ENCODE measurements around the gene ZNF664.

The ZNF664 gene

GRCh38 chr12:123990511-123990910 is 17.5 kb downstream of the ZNF664 start:
- peak; percentile 60 for DNase-seq (ENCODE audit: low read depth)

- no peak for DNase-seq (ENCODE audit: low read depth)
Measured at GRCh38 chr12:123991372-123991951, 18.4 kb downstream of the ZNF664 start.

- no peak for DNase-seq (ENCODE audit: low read depth)
Measured at GRCh38 chr12:123992118-123992825, 19.3 kb downstream of the ZNF664 start.

GRCh38 chr12:123995023-123995748 is 22.2 kb downstream of the ZNF664 start:
- DNase-seq (ENCODE audit: low read depth) = peak; percentile 67

GRCh38 chr12:123996581-123996980 is 23.6 kb downstream of the ZNF664 start:
- no peak for DNase-seq (ENCODE audit: low read depth)

- no peak for DNase-seq (ENCODE audit: low read depth)
Measured at GRCh38 chr12:123997033-123997822, 24.2 kb downstream of the ZNF664 start.

GRCh38 chr12:123997908-123998307 is 24.9 kb downstream of the ZNF664 start:
- no peak for DNase-seq (ENCODE audit: low read depth)

GRCh38 chr12:123998344-123998990 is 25.5 kb downstream of the ZNF664 start:
- no peak for DNase-seq (ENCODE audit: low read depth)

- DNase-seq (ENCODE audit: low read depth) = no peak
Measured at GRCh38 chr12:123998991-123999359, 26.0 kb downstream of the ZNF664 start.

- no peak for DNase-seq (ENCODE audit: low read depth)
Measured at GRCh38 chr12:124000111-124000510, 27.1 kb downstream of the ZNF664 start.

GRCh38 chr12:124001343-124001742 is 28.3 kb downstream of the ZNF664 start:
- DNase-seq (ENCODE audit: low read depth) = no peak

GRCh38 chr12:124002021-124002644 is 29.1 kb downstream of the ZNF664 start:
- DNase-seq (ENCODE audit: low read depth) = no peak

GRCh38 chr12:124002654-124003053 is 29.6 kb downstream of the ZNF664 start:
- no peak for DNase-seq (ENCODE audit: low read depth)

- no peak for DNase-seq (ENCODE audit: low read depth)
Measured at GRCh38 chr12:124004233-124004875, 31.3 kb downstream of the ZNF664 start.

GRCh38 chr12:124006085-124006845 is 33.2 kb downstream of the ZNF664 start:
- no peak for DNase-seq (ENCODE audit: low read depth)

GRCh38 chr12:124006846-124007713 is 34.1 kb downstream of the ZNF664 start:
- no peak for DNase-seq (ENCODE audit: low read depth)

GRCh38 chr12:124007826-124008570 is 35.0 kb downstream of the ZNF664 start:
- no peak for DNase-seq (ENCODE audit: low read depth)

GRCh38 chr12:124008595-124008994 is 35.6 kb downstream of the ZNF664 start:
- DNase-seq (ENCODE audit: low read depth) = no peak
